Panc1 (cell line): ENCODE results near the gene SLC25A30.

Source experiments
- CTCF ChIP-seq: fragments of 450-650 bp; IDR thresholded peaks from 2 replicates; pipeline ENCODE4 v1.5.1; 2017; ENCODE audit warnings: mild to moderate bottlenecking
- POLR2AphosphoS5 ChIP-seq: IDR thresholded peaks from 2 replicates; pipeline ENCODE4 v1.6.1; 2012; ENCODE audit warnings: mild to moderate bottlenecking, low read depth, low read length, moderate library complexity
- SIN3A ChIP-seq: IDR thresholded peaks from 2 replicates; pipeline ENCODE4 v1.6.1; 2012; ENCODE audit warnings: low read depth, mild to moderate bottlenecking, low read length, moderate library complexity, borderline replicate concordance; ENCODE audit not compliant: insufficient read depth
- TCF7L2 ChIP-seq: IDR thresholded peaks from 2 replicates; pipeline ENCODE4 v1.6.1; 2011; ENCODE audit warnings: mild to moderate bottlenecking, low read depth, low read length, inconsistent platforms

DNA sequence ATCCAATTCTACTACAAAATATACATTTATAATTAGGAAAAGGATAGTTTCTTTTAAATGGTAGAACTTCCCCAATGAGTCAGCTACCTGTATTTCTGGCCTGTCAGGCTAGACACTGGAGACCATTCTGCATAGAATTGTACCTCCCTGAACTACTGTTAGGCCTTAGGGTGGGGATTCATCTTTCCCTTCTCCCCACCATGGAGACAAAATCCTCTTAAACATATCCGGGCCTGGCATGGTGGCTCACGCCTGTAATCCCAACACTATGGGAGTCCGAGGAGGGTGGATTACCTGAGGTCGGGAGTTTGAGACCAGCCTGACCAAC, 52.7 kb downstream of the SLC25A30 start:
- TF ChIP-seq CTCF (no peak), POLR2AphosphoS5 (no peak), SIN3A (no peak), TCF7L2 (no peak)
